HEK293 (cell line): Measurements from ENCODE around the gene KNG1.

Experiments
- CTCF ChIA-PET: fragments of 350-600 bp; formaldehyde crosslinking; extraction: SDS; loops from one replicate; lab custom pipeline; 2021; ENCODE audit warnings: antibody characterized with exemption; lab: Yijun Ruan, JAX
- POLR2A ChIA-PET: fragments of 300-600 bp; formaldehyde crosslinking; extraction: SDS; loops from one replicate; lab custom pipeline; 2020; ENCODE audit warnings: antibody characterized with exemption, inconsistent platforms; lab: Yijun Ruan, JAX
- H3K27ac ChIP-seq: fragments of 200-500 bp; sonication (Bioruptor generic); 2 replicates; pipeline ENCODE4 v1.5.1; 2014; ENCODE audit warnings: low read depth, low read length, control low read depth, inconsistent platforms; ENCODE audit errors: extremely low read depth
- H3K36me3 ChIP-seq, 2 experiments: fragments of 200-500 bp in 1 of 2; sonication (Bioruptor generic) in 1 of 2; 1 replicate in 1 of 2; 2 replicates in 1 of 2; pipeline ENCODE4 v1.5.1; 2014 to 2017; ENCODE audit warnings: inconsistent platforms in 2 of 2, low read length in 2 of 2; ENCODE audit not compliant: control insufficient read depth in 2 of 2, insufficient read depth in 1 of 2
- H3K4me1 ChIP-seq: fragments of 200-500 bp; sonication (Bioruptor generic); 2 replicates; pipeline ENCODE4 v1.5.1; 2014; ENCODE audit warnings: mild to moderate bottlenecking, low read length, inconsistent platforms; ENCODE audit not compliant: control insufficient read depth, insufficient read depth
- H3K4me3 ChIP-seq: 2 replicates; pipeline ENCODE4 v1.5.1; 2011; ENCODE audit warnings: low read depth, mild to moderate bottlenecking, control low read depth, low read length, moderate library complexity
- H3K9me3 ChIP-seq: fragments of 200-500 bp; sonication (Bioruptor generic); 2 replicates; pipeline ENCODE4 v1.5.1; 2014; ENCODE audit warnings: low read depth, low read length, inconsistent platforms; ENCODE audit not compliant: control insufficient read depth, insufficient read depth
- EGR2 ChIP-seq: fragments of 450-650 bp; formaldehyde crosslinking; IDR thresholded peaks from 2 replicates; pipeline ENCODE4 v1.5.1; 2016; ENCODE audit warnings: low read depth, missing biosample characterization, missing genetic modification characterization
- GFI1B ChIP-seq: fragments of 450-650 bp; formaldehyde crosslinking; IDR thresholded peaks from 2 replicates; pipeline ENCODE4 v1.5.1; 2016; ENCODE audit warnings: missing biosample characterization, missing genetic modification characterization
- GLI2 ChIP-seq: fragments of 450-650 bp; formaldehyde crosslinking; IDR thresholded peaks from 2 replicates; pipeline ENCODE4; 2017; ENCODE audit warnings: missing biosample characterization, missing genetic modification characterization, low read depth, borderline replicate concordance
- MYNN ChIP-seq: fragments of 450-650 bp; formaldehyde crosslinking; IDR thresholded peaks from 2 replicates; pipeline ENCODE4 v1.5.1; 2016; ENCODE audit warnings: missing biosample characterization, missing genetic modification characterization, borderline replicate concordance
- PRDM1 ChIP-seq: fragments of 450-650 bp; formaldehyde crosslinking; IDR thresholded peaks from 2 replicates; pipeline ENCODE4; 2016; ENCODE audit warnings: missing biosample characterization, missing genetic modification characterization
- ZBTB1 ChIP-seq: fragments of 450-650 bp; formaldehyde crosslinking; IDR thresholded peaks from 2 replicates; pipeline ENCODE4 v1.5.1; 2016; ENCODE audit warnings: missing biosample characterization, missing genetic modification characterization
- ZBTB17 ChIP-seq: fragments of 450-650 bp; formaldehyde crosslinking; IDR thresholded peaks from 2 replicates; pipeline ENCODE4 v1.5.1; 2016; ENCODE audit warnings: missing biosample characterization, missing genetic modification characterization
- ZBTB21 ChIP-seq: fragments of 450-650 bp; formaldehyde crosslinking; IDR thresholded peaks from 2 replicates; pipeline ENCODE4 v1.5.1; 2017; ENCODE audit warnings: missing biosample characterization, missing genetic modification characterization
- ZBTB7A ChIP-seq: fragments of 450-650 bp; formaldehyde crosslinking; IDR thresholded peaks from 2 replicates; pipeline ENCODE4 v1.5.1; 2016; ENCODE audit warnings: low read depth, missing biosample characterization, missing genetic modification characterization
- ZNF140 ChIP-seq: fragments of 450-650 bp; formaldehyde crosslinking; IDR thresholded peaks from 2 replicates; pipeline ENCODE4 v1.5.1; 2016; ENCODE audit warnings: missing biosample characterization, missing genetic modification characterization
- ZNF19 ChIP-seq: fragments of 450-650 bp; formaldehyde crosslinking; IDR thresholded peaks from 2 replicates; pipeline ENCODE4; 2016; ENCODE audit warnings: missing biosample characterization, missing genetic modification characterization, low read depth
- ZNF354C ChIP-seq: fragments of 450-650 bp; formaldehyde crosslinking; IDR thresholded peaks from 2 replicates; pipeline ENCODE4 v1.5.1; 2016; ENCODE audit warnings: missing biosample characterization, missing genetic modification characterization, low read depth, borderline replicate concordance
- ZNF416 ChIP-seq: fragments of 450-650 bp; formaldehyde crosslinking; IDR thresholded peaks from 2 replicates; pipeline ENCODE4 v1.5.1; 2016; ENCODE audit warnings: missing biosample characterization, missing genetic modification characterization
- ZNF423 ChIP-seq: fragments of 450-650 bp; formaldehyde crosslinking; IDR thresholded peaks from 2 replicates; pipeline ENCODE4 v1.5.1; 2016; ENCODE audit warnings: missing biosample characterization, missing genetic modification characterization
- ZNF48 ChIP-seq: fragments of 450-650 bp; formaldehyde crosslinking; IDR thresholded peaks from 2 replicates; pipeline ENCODE4 v1.5.1; 2016; ENCODE audit warnings: missing biosample characterization, missing genetic modification characterization
- ZNF561 ChIP-seq: fragments of 450-650 bp; IDR thresholded peaks from 2 replicates; pipeline ENCODE4 v1.5.1; 2018; ENCODE audit warnings: missing biosample characterization, missing genetic modification characterization, borderline replicate concordance
- ZNF623 ChIP-seq: fragments of 450-650 bp; formaldehyde crosslinking; IDR thresholded peaks from 2 replicates; pipeline ENCODE4 v1.5.1; 2016; ENCODE audit warnings: missing biosample characterization, missing genetic modification characterization
- ZNF776 ChIP-seq: fragments of 450-650 bp; formaldehyde crosslinking; IDR thresholded peaks from 2 replicates; pipeline ENCODE4 v1.5.0; 2017; ENCODE audit warnings: missing biosample characterization, missing genetic modification characterization, borderline replicate concordance
- ZSCAN16 ChIP-seq: fragments of 450-650 bp; formaldehyde crosslinking; IDR thresholded peaks from 2 replicates; pipeline ENCODE4 v1.5.1; 2016; ENCODE audit warnings: missing biosample characterization, missing genetic modification characterization
- TF ChIP-seq, protein P1 (sequence below): fragments of 450-650 bp; IDR thresholded peaks from 2 replicates; pipeline ENCODE4 v1.5.1; 2018; ENCODE audit warnings: missing biosample characterization, missing genetic modification characterization
- TF ChIP-seq, protein P2 (sequence below): fragments of 450-650 bp; formaldehyde crosslinking; IDR thresholded peaks from 2 replicates; pipeline ENCODE4 v1.5.1; 2016; ENCODE audit warnings: missing biosample characterization, missing genetic modification characterization, low read depth
- TF ChIP-seq, protein P3 (sequence below): fragments of 450-650 bp; IDR thresholded peaks from 2 replicates; pipeline ENCODE4 v1.5.1; 2018; ENCODE audit warnings: missing biosample characterization, mild to moderate bottlenecking, missing genetic modification characterization

The KNG1 gene

DNA sequence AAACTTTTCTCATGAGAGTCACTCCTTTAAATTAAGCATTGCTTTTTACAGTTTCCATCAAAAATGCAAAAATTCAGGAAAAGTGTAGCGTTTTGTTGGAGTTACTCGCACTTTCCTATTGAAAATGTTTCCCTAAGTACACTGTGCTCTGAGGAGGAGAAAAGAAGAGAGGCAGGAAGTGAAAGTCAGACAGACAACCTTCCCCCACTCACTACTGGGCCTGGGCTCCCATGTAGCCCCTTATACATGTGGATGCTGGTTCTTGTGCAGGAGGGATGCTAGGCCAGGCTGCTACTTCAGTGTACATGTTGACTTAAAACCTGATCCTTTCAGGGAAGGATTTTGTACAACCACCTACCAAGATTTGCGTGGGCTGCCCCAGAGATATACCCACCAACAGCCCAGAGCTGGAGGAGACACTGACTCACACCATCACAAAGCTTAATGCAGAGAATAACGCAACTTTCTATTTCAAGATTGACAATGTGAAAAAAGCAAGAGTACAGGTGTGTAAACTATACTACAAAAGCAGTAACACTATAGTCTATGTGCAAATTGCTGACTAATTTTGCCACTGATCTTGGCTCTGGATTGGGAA, 15.1 kb downstream of the KNG1 start:
- no peaks in the 10 kb centered on the region for H3K9me3 ChIP-seq
- no peaks in the 10 kb centered on the region for H3K36me3 ChIP-seq
- no peak for TF ChIP-seq ZNF140 (tag by site-specific recombination)
- 0 out of 2 replicates have a peak, but pooled peaks have one; percentile 25 for TF ChIP-seq PRDM1
- TF ChIP-seq GLI2 (tag by site-specific recombination), result no peak
- no peak for TF ChIP-seq ZBTB7A (tag by site-specific recombination)
- no peak for TF ChIP-seq ZNF19
- TF ChIP-seq EGR2 (tag by site-specific recombination), result 0 out of 2 replicates have a peak, but pooled peaks have one; percentile 15
- TF ChIP-seq ZNF416 (tag by site-specific recombination), result no peak
- TF ChIP-seq ZNF561 (tag by site-specific recombination), result no peak
- no peak for TF ChIP-seq ZNF776 (tag by site-specific recombination)
- no peak for TF ChIP-seq ZNF354C
- no peak for TF ChIP-seq ZNF623 (tag by site-specific recombination)
- no peak for TF ChIP-seq ZBTB17 (tag by site-specific recombination)
- TF ChIP-seq ZBTB1 (tag by site-specific recombination), result no peak
- TF ChIP-seq, all 188 proteins: peak for 2
- POLR2A ChIA-PET, result no interaction called here
- no peak overlapping the region for H3K27ac ChIP-seq
- CTCF ChIA-PET, result no interaction called here
- no peaks in the 10 kb centered on the region for H3K4me1 ChIP-seq
- no peak overlapping the region for H3K4me3 ChIP-seq

DNA sequence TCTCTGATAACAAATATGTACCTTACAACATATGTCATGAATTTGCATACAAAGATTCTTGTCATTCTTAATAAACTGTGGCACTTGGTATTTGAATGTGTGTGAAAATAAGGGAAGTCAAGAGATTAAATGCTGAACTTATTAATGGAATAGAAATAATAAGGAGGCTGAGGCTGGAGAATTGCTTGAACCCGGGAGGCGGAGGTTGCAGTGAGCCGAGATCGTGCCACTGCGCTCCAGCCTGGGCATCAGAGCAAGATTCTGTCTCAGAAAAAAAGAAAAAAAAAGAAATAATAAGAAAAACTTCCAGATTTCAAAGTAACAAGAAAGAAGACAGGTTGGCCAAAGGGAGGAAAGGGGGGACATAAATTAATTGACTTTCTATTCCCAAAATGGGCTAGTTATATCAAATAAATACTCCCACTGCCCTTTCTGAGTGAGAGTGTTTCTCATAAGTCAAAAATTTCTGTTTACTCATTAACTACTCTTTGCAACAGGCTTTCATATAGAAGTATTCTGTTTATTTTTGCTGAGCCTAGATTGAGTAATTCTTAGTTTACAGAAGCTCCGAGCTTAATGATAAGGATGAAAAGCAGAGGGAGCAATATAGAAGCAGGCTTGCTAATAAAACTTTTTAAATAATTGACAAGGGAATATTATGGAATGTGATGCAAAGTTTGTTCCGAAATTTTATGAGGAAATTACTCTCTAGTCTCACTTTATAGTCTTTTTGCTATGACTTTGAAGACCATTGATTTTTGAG, 25.6 kb downstream of the KNG1 start:
- H3K9me3 ChIP-seq, result no peaks in the 10 kb centered on the region
- POLR2A ChIA-PET, result no interaction called here
- no peaks in the 10 kb centered on the region for H3K36me3 ChIP-seq
- H3K4me3 ChIP-seq, result no peak overlapping the region
- CTCF ChIA-PET, result interaction anchor here (1.8 kb wide), 1 partner anchor 126 kb away, joined by 5 read pairs; no protein-coding TSS in a partner anchor
- H3K27ac ChIP-seq, result no peak overlapping the region
- H3K4me1 ChIP-seq, result no peaks in the 10 kb centered on the region
- TF ChIP-seq ZNF48 (tag by site-specific recombination) (no peak), ZSCAN16 (tag by site-specific recombination) (no peak), ZNF423 (tag by site-specific recombination) (no peak), GLI2 (tag by site-specific recombination) (no peak), MYNN (tag by site-specific recombination) (no peak), GFI1B (no peak), ZBTB21 (tag by site-specific recombination) (no peak)
- TF ChIP-seq, protein P1, sequence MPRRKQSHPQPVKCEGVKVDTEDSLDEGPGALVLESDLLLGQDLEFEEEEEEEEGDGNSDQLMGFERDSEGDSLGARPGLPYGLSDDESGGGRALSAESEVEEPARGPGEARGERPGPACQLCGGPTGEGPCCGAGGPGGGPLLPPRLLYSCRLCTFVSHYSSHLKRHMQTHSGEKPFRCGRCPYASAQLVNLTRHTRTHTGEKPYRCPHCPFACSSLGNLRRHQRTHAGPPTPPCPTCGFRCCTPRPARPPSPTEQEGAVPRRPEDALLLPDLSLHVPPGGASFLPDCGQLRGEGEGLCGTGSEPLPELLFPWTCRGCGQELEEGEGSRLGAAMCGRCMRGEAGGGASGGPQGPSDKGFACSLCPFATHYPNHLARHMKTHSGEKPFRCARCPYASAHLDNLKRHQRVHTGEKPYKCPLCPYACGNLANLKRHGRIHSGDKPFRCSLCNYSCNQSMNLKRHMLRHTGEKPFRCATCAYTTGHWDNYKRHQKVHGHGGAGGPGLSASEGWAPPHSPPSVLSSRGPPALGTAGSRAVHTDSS (tag by site-specific recombination), result no peak
- TF ChIP-seq, protein P2, sequence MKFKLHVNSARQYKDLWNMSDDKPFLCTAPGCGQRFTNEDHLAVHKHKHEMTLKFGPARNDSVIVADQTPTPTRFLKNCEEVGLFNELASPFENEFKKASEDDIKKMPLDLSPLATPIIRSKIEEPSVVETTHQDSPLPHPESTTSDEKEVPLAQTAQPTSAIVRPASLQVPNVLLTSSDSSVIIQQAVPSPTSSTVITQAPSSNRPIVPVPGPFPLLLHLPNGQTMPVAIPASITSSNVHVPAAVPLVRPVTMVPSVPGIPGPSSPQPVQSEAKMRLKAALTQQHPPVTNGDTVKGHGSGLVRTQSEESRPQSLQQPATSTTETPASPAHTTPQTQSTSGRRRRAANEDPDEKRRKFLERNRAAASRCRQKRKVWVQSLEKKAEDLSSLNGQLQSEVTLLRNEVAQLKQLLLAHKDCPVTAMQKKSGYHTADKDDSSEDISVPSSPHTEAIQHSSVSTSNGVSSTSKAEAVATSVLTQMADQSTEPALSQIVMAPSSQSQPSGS (tag by site-specific recombination), result no peak
- TF ChIP-seq, protein P3, sequence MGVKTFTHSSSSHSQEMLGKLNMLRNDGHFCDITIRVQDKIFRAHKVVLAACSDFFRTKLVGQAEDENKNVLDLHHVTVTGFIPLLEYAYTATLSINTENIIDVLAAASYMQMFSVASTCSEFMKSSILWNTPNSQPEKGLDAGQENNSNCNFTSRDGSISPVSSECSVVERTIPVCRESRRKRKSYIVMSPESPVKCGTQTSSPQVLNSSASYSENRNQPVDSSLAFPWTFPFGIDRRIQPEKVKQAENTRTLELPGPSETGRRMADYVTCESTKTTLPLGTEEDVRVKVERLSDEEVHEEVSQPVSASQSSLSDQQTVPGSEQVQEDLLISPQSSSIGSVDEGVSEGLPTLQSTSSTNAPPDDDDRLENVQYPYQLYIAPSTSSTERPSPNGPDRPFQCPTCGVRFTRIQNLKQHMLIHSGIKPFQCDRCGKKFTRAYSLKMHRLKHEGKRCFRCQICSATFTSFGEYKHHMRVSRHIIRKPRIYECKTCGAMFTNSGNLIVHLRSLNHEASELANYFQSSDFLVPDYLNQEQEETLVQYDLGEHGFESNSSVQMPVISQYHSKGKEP (tag by site-specific recombination), result no peak
